Chondrocyte (in vitro differentiated cells): ENCODE data around the gene PRUNE2. TPM values are rescaled to one million over a fixed set of nuclear protein-coding genes. Genes with fewer than 3 reads are reported as not detected.
"Not testable (repeated sequence)": the region's sequence is repeated elsewhere in the genome, so short reads cannot be mapped to it uniquely, and the experiment has no call there.

Source experiments
- DNase-seq: peaks from one replicate; pipeline ENCODE4 v3.0.0; 2021; ENCODE audit warnings: mixed read lengths, low spot score
- H3K27ac Mint-ChIP-seq: one replicate; pipeline ENCODE4 v1.8.0; 2021; ENCODE audit warnings: mild to moderate bottlenecking, moderate library complexity, mixed read lengths; ENCODE audit not compliant: unreplicated experiment
- H3K27me3 Mint-ChIP-seq: 2 replicates; pipeline ENCODE4 v1.8.0; 2021; ENCODE audit warnings: low read depth, mixed read lengths
- H3K36me3 Mint-ChIP-seq: 2 replicates; pipeline ENCODE4 v1.8.0; 2021; ENCODE audit warnings: low read depth, mixed read lengths
- H3K4me1 Mint-ChIP-seq: 2 replicates; pipeline ENCODE4 v1.8.0; 2021; ENCODE audit warnings: low read depth, mild to moderate bottlenecking, mixed read lengths
- H3K4me3 Mint-ChIP-seq: one replicate; pipeline ENCODE4 v1.8.0; 2021; ENCODE audit warnings: mild to moderate bottlenecking, moderate library complexity, mixed read lengths; ENCODE audit not compliant: unreplicated experiment
- H3K9me3 Mint-ChIP-seq: 2 replicates; pipeline ENCODE4 v1.8.0; 2021; ENCODE audit warnings: low read depth, mixed read lengths
- CTCF ChIP-seq: fragments of 200-600 bp; sonication (generic); IDR thresholded peaks from 2 replicates; pipeline ENCODE4 v1.5.0; 2021; ENCODE audit warnings: antibody characterized with exemption, mild to moderate bottlenecking, moderate library complexity
- total RNA-seq: library from RNA; stranded (reverse); gene quantifications from 3 replicates; pipeline ENCODE4 v1.2.1, GENCODE V29; 2021

Gene PRUNE2
- total RNA-seq, 1 donor from 2014 or later, result 10.5 TPM

GRCh38 chr9:76677481-76678055 lies 228.3 kb downstream of the PRUNE2 start:
- Mint-ChIP-seq H3K4me3 (no peak overlapping the region), H3K36me3 (no peaks in the 10 kb centered on the region), H3K4me1 (peaks cover 3% of the 10 kb centered on the region), H3K27me3 (no peaks in the 10 kb centered on the region), H3K27ac (no peak overlapping the region), H3K9me3 (no peaks in the 10 kb centered on the region)
- TF ChIP-seq CTCF, result no peak
- no peak for DNase-seq

GRCh38 chr9:76676857-76677256 lies 229.1 kb downstream of the PRUNE2 start:
- no peaks in the 10 kb centered on the region for H3K9me3 Mint-ChIP-seq
- H3K27ac Mint-ChIP-seq, result no peak overlapping the region
- H3K4me3 Mint-ChIP-seq, result no peak overlapping the region
- DNase-seq, result no peak
- H3K27me3 Mint-ChIP-seq, result no peaks in the 10 kb centered on the region
- H3K4me1 Mint-ChIP-seq, result peaks cover 3% of the 10 kb centered on the region
- no peaks in the 10 kb centered on the region for H3K36me3 Mint-ChIP-seq
- no peak for TF ChIP-seq CTCF

GRCh38 chr9:76667521-76667957 lies 238.4 kb downstream of the PRUNE2 start:
- Mint-ChIP-seq H3K27me3 (no peaks in the 10 kb centered on the region), H3K36me3 (no peaks in the 10 kb centered on the region), H3K27ac (no peak overlapping the region), H3K4me3 (no peak overlapping the region), H3K4me1 (peaks cover 18% of the 10 kb centered on the region), H3K9me3 (no peaks in the 10 kb centered on the region)
- no peak for TF ChIP-seq CTCF
- DNase-seq, result no peak

- H3K27me3 Mint-ChIP-seq, H3K36me3 Mint-ChIP-seq, H3K27ac Mint-ChIP-seq, DNase-seq, H3K4me3 Mint-ChIP-seq, H3K9me3 Mint-ChIP-seq: not testable (repeated sequence)
- peak; percentile 81 for TF ChIP-seq CTCF
- H3K4me1 Mint-ChIP-seq, result peaks cover 18% of the 10 kb centered on the region
Observed at GRCh38 chr9:76665966-76666365, 239.9 kb downstream of the PRUNE2 start.

- no peak overlapping the region for H3K4me3 Mint-ChIP-seq
- no peak for DNase-seq
- H3K9me3 Mint-ChIP-seq, result no peaks in the 10 kb centered on the region
- no peak for TF ChIP-seq CTCF
- H3K36me3 Mint-ChIP-seq, result no peaks in the 10 kb centered on the region
- H3K27me3 Mint-ChIP-seq, result no peaks in the 10 kb centered on the region
- H3K4me1 Mint-ChIP-seq, result peaks cover 18% of the 10 kb centered on the region
- H3K27ac Mint-ChIP-seq, result no peak overlapping the region
Observed at GRCh38 chr9:76665458-76665857, 240.5 kb downstream of the PRUNE2 start.
